Activated CD8-positive, alpha-beta T cell treated with anti-CD3 and anti-CD28 coated beads, Interleukin-2, amount 10 ng/mL, durations not matched to agents 7 days and 5 days (primary cell): ENCODE measurements around the gene SEC63. TPM values are rescaled to one million over a fixed set of nuclear protein-coding genes. Genes with fewer than 3 reads are reported as not detected.
A peak's percentile ranks its signal among the peaks of the same experiment; 100 is the strongest.
"Not testable (repeated sequence)": the region's sequence is repeated elsewhere in the genome, so short reads cannot be mapped to it uniquely, and the experiment has no call there.

Source experiments
- ATAC-seq: fragments of 150-1000 bp; cut with Tn5 transposase; one replicate; pipeline ENCODE4 v1.10.0; 2021; ENCODE audit warnings: moderate library complexity
- CTCF ChIA-PET: fragments of 350-600 bp; sonication (Branson Sonifier 250); formaldehyde crosslinking; loops from one replicate; lab custom pipeline; 2021; ENCODE audit warnings: antibody characterized with exemption; lab: Charles Lee
- POLR2A ChIA-PET: fragments of 350-600 bp; sonication (Branson Sonifier 250); formaldehyde crosslinking; loops from one replicate; lab custom pipeline; 2021; ENCODE audit warnings: antibody characterized with exemption; lab: Charles Lee
- DNase-seq: peaks from one replicate; pipeline ENCODE4 v3.0.0-alpha.2; 2020
- H3K27ac Mint-ChIP-seq: one replicate; pipeline ENCODE4 v1.8.0; 2021; ENCODE audit warnings: mild to moderate bottlenecking, mixed read lengths
- H3K27me3 Mint-ChIP-seq: one replicate; pipeline ENCODE4 v1.8.0; 2021; ENCODE audit warnings: low read depth, mixed read lengths
- H3K36me3 Mint-ChIP-seq: one replicate; pipeline ENCODE4 v1.8.0; 2021; ENCODE audit warnings: low read depth, mixed read lengths
- H3K4me1 Mint-ChIP-seq: one replicate; pipeline ENCODE4 v1.8.0; 2021; ENCODE audit warnings: low read depth, mixed read lengths
- H3K4me3 Mint-ChIP-seq: one replicate; pipeline ENCODE4 v1.8.0; 2021; ENCODE audit warnings: mild to moderate bottlenecking, mixed read lengths
- H3K9me3 Mint-ChIP-seq: one replicate; pipeline ENCODE4 v1.8.0; 2022; ENCODE audit warnings: mixed read lengths; ENCODE audit not compliant: insufficient read depth
- total RNA-seq, 2 experiments: library from RNA; stranded (reverse); gene quantifications; one replicate each; pipeline ENCODE4 v1.2.3, GENCODE V29; 2021

Gene SEC63
- total RNA-seq: 10 to 100 TPM; 60.4 to 72.6 TPM

- peak; percentile 98 for DNase-seq
- Mint-ChIP-seq H3K36me3 (peaks cover 19% of the 10 kb centered on the region), H3K9me3 (no peaks in the 10 kb centered on the region), H3K4me3 (peak within 1 kb of the TSS; percentile 95), H3K4me1 (peaks cover 28% of the 10 kb centered on the region), H3K27me3 (peaks cover 10% of the 10 kb centered on the region), H3K27ac (peak within 1 kb of the TSS; percentile 98)
- POLR2A ChIA-PET: interaction anchor here (0.8 to 1.6 kb wide), 4 partner anchors 12 to 222 kb away, joined by 3 to 11 read pairs (median 4); partner anchors contain the start of gene SCML4
- peak; percentile 97 for ATAC-seq
- CTCF ChIA-PET: interaction anchor here (1.0 to 1.8 kb wide), 3 partner anchors 91 to 254 kb away, joined by 3 to 7 read pairs (median 3); no protein-coding TSS in a partner anchor
Measured at GRCh38 chr6:107957909-107958688, at the start of gene SEC63. TSS of gene SEC63 (minus strand) at chr6:107958208. CDS start at chr6:107958009, 199 bp downstream.

GRCh38 chr6:108005961-108006360, 48.0 kb upstream of the SEC63 start:
- ChIA-PET POLR2A (no interaction called here), CTCF (no interaction called here)
- no peak for DNase-seq
- Mint-ChIP-seq H3K27me3 (peaks cover 5% of the 10 kb centered on the region), H3K36me3 (peaks cover 2% of the 10 kb centered on the region), H3K27ac (no peak overlapping the region), H3K4me1 (no peaks in the 10 kb centered on the region), H3K4me3 (no peak overlapping the region), H3K9me3 (peaks cover 9% of the 10 kb centered on the region)
- no peak for ATAC-seq

GRCh38 chr6:108004861-108005260, 46.9 kb upstream of the SEC63 start:
- ChIA-PET CTCF (interaction anchor here (0.7 kb wide), 1 partner anchor 9 kb away, joined by 3 read pairs; no protein-coding TSS in a partner anchor), POLR2A (interaction anchor here (0.6 kb wide), 1 partner anchor 202 kb away, joined by 3 read pairs; no protein-coding TSS in a partner anchor)
- ATAC-seq (no peak), DNase-seq (no peak)
- Mint-ChIP-seq H3K27me3 (peaks cover 5% of the 10 kb centered on the region), H3K36me3 (peaks cover 2% of the 10 kb centered on the region), H3K4me3 (no peak overlapping the region), H3K27ac (no peak overlapping the region), H3K4me1 (no peaks in the 10 kb centered on the region), H3K9me3 (peaks cover 7% of the 10 kb centered on the region)

- no peak for ATAC-seq
- no peaks in the 10 kb centered on the region for H3K9me3 Mint-ChIP-seq
- DNase-seq: no peak
- CTCF ChIA-PET: no interaction called here
- H3K27ac Mint-ChIP-seq: no peak overlapping the region
- no peaks in the 10 kb centered on the region for H3K4me1 Mint-ChIP-seq
- no peaks in the 10 kb centered on the region for H3K36me3 Mint-ChIP-seq
- H3K4me3 Mint-ChIP-seq: no peak overlapping the region
- peaks cover 9% of the 10 kb centered on the region for H3K27me3 Mint-ChIP-seq
- POLR2A ChIA-PET: no interaction called here
Measured at GRCh38 chr6:108002365-108003221, 44.6 kb upstream of the SEC63 start.

- ChIA-PET CTCF (no interaction called here), POLR2A (no interaction called here)
- no peaks in the 10 kb centered on the region for H3K9me3 Mint-ChIP-seq
- DNase-seq (no peak), ATAC-seq (no peak)
- no peaks in the 10 kb centered on the region for H3K36me3 Mint-ChIP-seq
- no peaks in the 10 kb centered on the region for H3K4me1 Mint-ChIP-seq
- H3K27ac Mint-ChIP-seq: no peak overlapping the region
- H3K4me3 Mint-ChIP-seq: no peak overlapping the region
- peaks cover 9% of the 10 kb centered on the region for H3K27me3 Mint-ChIP-seq
Measured at GRCh38 chr6:108001696-108002231, 43.8 kb upstream of the SEC63 start.

- DNase-seq, H3K27ac Mint-ChIP-seq, H3K4me1 Mint-ChIP-seq, H3K4me3 Mint-ChIP-seq, POLR2A ChIA-PET, ATAC-seq, H3K9me3 Mint-ChIP-seq, CTCF ChIA-PET, H3K27me3 Mint-ChIP-seq, H3K36me3 Mint-ChIP-seq: not testable (repeated sequence)
Measured at GRCh38 chr6:108000259-108000658, 42.3 kb upstream of the SEC63 start.

GRCh38 chr6:107999341-107999740, 41.3 kb upstream of the SEC63 start:
- Mint-ChIP-seq H3K4me1 (no peaks in the 10 kb centered on the region), H3K4me3 (no peak overlapping the region), H3K27ac (no peak overlapping the region), H3K36me3 (no peaks in the 10 kb centered on the region), H3K27me3 (peaks cover 9% of the 10 kb centered on the region), H3K9me3 (no peaks in the 10 kb centered on the region)
- ATAC-seq (no peak), DNase-seq (no peak)
- ChIA-PET CTCF (no interaction called here), POLR2A (no interaction called here)

- H3K4me3 Mint-ChIP-seq: no peak overlapping the region
- no peaks in the 10 kb centered on the region for H3K36me3 Mint-ChIP-seq
- no peaks in the 10 kb centered on the region for H3K27me3 Mint-ChIP-seq
- peak overlapping the region; percentile 79 for H3K27ac Mint-ChIP-seq
- DNase-seq (no peak), ATAC-seq (no peak)
- peaks cover 9% of the 10 kb centered on the region for H3K4me1 Mint-ChIP-seq
- POLR2A ChIA-PET: no interaction called here
- H3K9me3 Mint-ChIP-seq: no peaks in the 10 kb centered on the region
- CTCF ChIA-PET: interaction anchor here (4.7 kb wide), 1 partner anchor 12 kb away, joined by 22 read pairs; no protein-coding TSS in a partner anchor
Measured at GRCh38 chr6:107991772-107992550, 34.0 kb upstream of the SEC63 start.

GRCh38 chr6:107991061-107991460, 33.1 kb upstream of the SEC63 start:
- DNase-seq (no peak), ATAC-seq (no peak)
- ChIA-PET POLR2A (no interaction called here), CTCF (interaction anchor here (4.7 kb wide), 1 partner anchor 11 kb away, joined by 22 read pairs; no protein-coding TSS in a partner anchor)
- H3K4me3 Mint-ChIP-seq: no peak overlapping the region
- no peaks in the 10 kb centered on the region for H3K27me3 Mint-ChIP-seq
- H3K27ac Mint-ChIP-seq: peak overlapping the region; percentile 79
- H3K4me1 Mint-ChIP-seq: peaks cover 9% of the 10 kb centered on the region
- H3K9me3 Mint-ChIP-seq: no peaks in the 10 kb centered on the region
- H3K36me3 Mint-ChIP-seq: no peaks in the 10 kb centered on the region

GRCh38 chr6:107990587-107990986, 32.6 kb upstream of the SEC63 start:
- POLR2A ChIA-PET, H3K36me3 Mint-ChIP-seq, ATAC-seq, DNase-seq, H3K27me3 Mint-ChIP-seq, H3K4me3 Mint-ChIP-seq, H3K9me3 Mint-ChIP-seq, H3K4me1 Mint-ChIP-seq: not testable (repeated sequence)
- H3K27ac Mint-ChIP-seq: peak overlapping the region; percentile 79
- CTCF ChIA-PET: interaction anchor here (4.7 kb wide), 1 partner anchor 11 kb away, joined by 22 read pairs; no protein-coding TSS in a partner anchor
